ENCODE measurements around the gene MIA. TPM values are rescaled to one million over a fixed set of nuclear protein-coding genes. Genes with fewer than 3 reads are reported as not detected.

The MIA gene
- polyA plus RNA-seq, 1 donor from 2014 or later: not detected

DNA sequence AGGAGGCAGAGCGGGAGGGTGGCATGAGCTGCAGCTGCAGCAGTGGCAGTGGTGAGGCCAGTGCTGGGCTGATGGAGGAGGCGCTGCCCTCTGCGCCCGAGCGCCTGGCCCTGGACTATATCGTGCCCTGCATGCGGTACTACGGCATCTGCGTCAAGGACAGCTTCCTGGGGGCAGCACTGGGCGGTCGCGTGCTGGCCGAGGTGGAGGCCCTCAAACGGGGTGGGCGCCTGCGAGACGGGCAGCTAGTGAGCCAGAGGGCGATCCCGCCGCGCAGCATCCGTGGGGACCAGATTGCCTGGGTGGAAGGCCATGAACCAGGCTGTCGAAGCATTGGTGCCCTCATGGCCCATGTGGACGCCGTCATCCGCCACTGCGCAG, 25.7 kb downstream of the MIA start:
- no peaks in the 10 kb centered on the region for H3K27me3 Mint-ChIP-seq
- H3K9me3 Mint-ChIP-seq: no peaks in the 10 kb centered on the region
- peaks cover 28 to 64% (median 49%) of the 10 kb centered on the region in 3 donors for H3K4me1 Mint-ChIP-seq
- H3K36me3 Mint-ChIP-seq: peaks cover 11% of the 10 kb centered on the region
- peak overlapping the region; percentile 76 to 94 (median 83) for H3K4me3 Mint-ChIP-seq
- peak overlapping the region in 2 of 3 donors; percentile 90 to 95 for H3K27ac Mint-ChIP-seq

DNA sequence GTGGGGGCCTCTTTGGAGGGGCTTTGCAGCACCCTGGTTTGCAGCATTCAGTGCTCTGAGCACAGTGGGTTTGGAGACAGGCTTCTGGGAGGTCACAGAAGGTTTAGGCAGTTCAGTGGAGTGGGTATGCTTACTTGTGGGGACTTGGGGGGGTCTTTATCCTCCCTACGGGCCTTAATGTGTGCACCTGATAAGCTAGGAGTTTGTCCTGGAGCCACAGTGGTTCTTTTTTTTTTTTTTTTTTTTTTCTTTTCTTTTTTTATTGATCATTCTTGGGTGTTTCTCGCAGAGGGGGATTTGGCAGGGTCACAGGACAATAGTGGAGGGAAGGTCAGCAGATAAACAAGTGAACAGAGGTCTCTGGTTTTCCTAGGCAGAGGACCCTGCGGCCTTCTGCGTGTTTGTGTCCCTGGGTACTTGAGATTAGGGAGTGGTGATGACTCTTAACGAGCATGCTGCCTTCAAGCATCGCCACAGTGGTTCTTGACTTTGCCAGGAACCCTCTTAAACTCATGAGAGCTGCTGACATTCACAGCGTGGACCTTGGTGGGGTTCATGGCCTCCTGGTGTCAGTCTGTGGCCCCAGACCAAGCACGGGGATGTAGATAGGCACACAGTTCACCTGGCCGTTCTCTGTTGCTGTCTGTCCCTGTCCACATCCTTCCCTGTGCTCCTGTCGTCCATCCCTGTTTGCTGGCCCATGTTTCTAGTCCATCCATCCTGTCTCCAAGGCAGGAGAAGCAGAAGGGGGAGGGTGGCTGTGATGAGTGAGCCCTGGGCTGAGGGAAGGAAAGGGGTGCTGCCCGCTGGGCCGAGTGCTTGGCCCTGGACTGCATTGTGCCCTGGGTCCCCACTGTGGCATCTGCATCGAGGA, 26.3 kb downstream of the MIA start:
- peaks cover 29 to 66% (median 54%) of the 10 kb centered on the region in 3 donors for H3K4me1 Mint-ChIP-seq
- no peaks in the 10 kb centered on the region for H3K9me3 Mint-ChIP-seq
- H3K36me3 Mint-ChIP-seq: peaks cover 11% of the 10 kb centered on the region
- no peaks in the 10 kb centered on the region for H3K27me3 Mint-ChIP-seq
- H3K27ac Mint-ChIP-seq: peak overlapping the region; percentile 14 to 90 (median 63)
- peak overlapping the region; percentile 76 to 94 (median 88) for H3K4me3 Mint-ChIP-seq

DNA sequence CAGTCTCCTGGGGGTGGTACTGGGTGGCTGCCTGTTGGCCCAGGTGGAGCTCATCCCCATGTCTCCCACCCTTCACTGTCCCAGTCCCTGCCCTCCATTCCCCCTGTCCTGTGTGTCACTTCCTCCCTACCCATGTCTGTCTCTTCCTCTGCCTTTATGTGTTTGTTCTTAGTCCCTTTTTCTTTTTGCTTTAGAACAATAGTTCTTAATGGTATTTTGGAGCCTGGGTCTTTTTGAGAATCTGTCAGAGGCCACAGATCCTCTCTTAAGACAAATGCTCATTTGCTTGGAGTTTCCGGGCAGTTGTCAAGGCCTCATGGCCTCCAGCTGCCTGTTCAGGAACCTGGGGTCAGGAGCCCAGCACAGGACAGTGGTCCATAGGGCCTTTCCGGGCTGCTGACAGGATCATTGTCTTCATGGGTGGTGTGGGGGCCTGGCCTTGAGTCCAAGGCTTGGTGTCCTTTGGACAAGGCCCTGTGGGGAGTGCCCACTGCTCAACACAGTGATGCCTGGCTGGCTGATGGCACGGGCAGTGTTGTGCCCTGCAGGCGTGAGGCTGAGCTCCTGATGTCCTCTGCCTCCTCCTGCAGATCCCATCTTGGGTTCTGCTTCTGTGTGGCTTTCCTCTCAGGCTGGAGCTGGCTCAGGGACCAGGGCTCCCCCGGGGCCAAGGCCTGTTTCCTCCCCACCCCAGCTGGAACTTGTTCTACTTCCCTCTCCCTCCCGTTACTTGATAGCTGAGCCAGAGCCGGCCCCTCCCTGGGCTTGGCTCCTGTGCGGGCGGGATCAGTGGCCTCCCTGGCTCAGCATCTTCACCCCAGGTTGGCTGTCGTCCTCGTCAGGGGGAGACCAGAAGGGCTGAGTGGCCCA, 27.2 kb downstream of the MIA start:
- Mint-ChIP-seq H3K4me1 (peaks cover 35 to 67% (median 59%) of the 10 kb centered on the region in 3 donors), H3K36me3 (peaks cover 11% of the 10 kb centered on the region), H3K4me3 (peak overlapping the region; percentile 71 to 94 (median 82)), H3K27ac (peak overlapping the region; percentile 90 to 98 (median 95)), H3K27me3 (no peaks in the 10 kb centered on the region), H3K9me3 (no peaks in the 10 kb centered on the region)

DNA sequence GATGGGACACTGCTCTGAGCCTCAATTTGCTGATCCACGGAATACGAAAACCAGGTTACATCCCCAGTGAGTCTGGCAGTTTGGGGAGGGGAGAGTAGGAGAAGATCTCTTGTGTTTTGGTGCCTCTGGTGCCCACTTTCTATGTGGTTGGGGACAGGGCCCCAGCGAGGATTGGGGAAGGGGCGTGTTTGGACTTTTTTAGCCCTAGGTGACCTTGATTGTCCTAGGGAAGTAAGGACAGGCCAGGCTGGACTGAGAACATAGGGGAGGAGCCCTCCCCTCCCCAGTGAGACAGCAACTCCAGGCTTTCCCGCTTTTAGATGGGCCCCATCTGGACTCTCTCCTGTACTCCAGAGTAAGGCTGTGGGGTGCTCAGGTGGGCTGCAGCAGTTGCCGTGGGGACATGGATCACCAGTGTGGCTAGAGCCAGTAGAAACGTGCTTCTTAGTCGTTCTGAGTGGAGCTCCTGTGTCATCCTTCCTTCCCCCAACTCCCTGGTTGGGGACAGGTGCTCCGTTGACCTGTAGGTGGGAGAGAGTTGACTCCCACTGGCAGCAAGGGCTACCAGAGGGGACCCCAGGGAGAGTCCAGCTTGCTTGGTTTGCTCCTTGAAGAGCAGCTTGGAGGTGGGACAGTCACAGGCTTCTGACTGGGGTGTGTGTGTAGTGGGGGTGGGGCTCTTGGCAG, 28.0 kb downstream of the MIA start:
- Mint-ChIP-seq H3K27ac (peak overlapping the region; percentile 90 to 98 (median 95)), H3K9me3 (no peaks in the 10 kb centered on the region), H3K4me3 (peak overlapping the region; percentile 71 to 96 (median 82)), H3K36me3 (peaks cover 9% of the 10 kb centered on the region), H3K4me1 (peaks cover 36 to 66% (median 53%) of the 10 kb centered on the region in 3 donors), H3K27me3 (no peaks in the 10 kb centered on the region)

DNA sequence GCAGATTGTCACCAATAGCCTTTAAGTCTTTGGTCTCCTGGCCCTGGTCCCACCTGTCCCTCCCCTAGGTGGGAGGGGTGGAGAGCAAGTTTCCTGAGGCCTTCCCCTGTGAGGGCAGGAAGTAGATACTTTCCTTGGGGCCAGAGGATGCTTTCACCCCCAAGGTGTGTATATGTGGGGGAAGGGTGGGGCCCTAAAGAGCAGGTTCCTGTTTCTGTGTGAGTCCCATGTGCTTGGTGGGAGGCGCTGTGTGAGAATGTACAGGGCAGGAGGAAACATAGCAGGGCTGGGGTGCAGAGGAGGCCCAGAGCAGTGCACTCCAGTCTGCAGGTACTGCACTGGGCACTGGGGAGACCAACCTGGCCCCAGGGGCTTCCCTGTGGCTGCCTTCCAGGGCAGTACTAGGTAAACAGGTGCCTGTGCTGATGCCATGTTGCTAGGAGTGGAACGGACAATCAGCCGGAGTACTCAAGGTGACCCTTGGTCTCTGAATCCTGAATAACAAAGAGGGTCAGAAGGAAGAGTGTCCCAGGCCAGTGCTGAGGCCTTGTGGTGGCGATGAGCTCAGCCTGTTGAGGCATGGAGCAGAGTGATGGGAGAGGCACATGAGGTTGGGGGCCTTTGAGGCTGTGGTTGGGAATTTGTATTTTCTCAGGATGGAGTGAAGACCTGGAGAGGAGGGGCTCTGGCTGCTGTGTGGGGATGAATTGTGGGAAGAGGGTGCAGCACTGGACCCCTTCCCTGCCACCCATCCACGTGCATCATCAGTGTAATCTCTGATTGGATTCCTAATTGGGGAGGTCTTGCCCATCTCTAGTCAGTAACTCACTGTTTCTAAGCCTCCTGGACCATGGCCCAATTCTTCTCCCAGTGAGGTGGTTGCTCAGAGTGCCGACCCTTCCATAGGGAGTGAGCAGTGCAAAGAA, 28.8 kb downstream of the MIA start:
- H3K27me3 Mint-ChIP-seq: no peaks in the 10 kb centered on the region
- H3K4me1 Mint-ChIP-seq: peaks cover 31 to 62% (median 49%) of the 10 kb centered on the region in 3 donors
- peaks cover 8% of the 10 kb centered on the region for H3K36me3 Mint-ChIP-seq
- peak overlapping the region; percentile 90 to 98 (median 95) for H3K27ac Mint-ChIP-seq
- no peaks in the 10 kb centered on the region for H3K9me3 Mint-ChIP-seq
- H3K4me3 Mint-ChIP-seq: peak overlapping the region; percentile 71 to 96 (median 82)

DNA sequence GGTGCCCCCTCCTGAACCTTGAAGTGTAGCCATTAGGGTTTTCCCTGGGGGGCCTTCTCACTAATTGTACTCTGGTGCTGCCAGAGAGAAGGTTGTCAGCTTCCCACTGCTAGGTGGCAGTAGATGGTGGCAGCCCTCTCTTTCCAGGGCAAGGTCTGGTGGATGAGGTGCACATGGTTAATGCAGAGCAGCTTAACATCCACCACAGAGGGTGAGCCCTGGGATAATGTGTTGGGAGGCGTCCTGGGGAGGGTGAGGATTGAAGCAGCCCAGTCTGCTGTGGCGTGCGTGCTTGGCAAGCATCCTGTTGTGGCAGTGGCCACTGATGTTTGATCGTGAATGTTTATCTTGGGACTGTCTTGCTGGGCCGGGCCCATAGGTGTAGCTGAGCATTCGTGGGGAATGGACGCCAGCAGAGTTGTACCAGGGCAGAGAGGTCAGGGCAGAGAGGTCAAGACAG, 29.5 kb downstream of the MIA start:
- Mint-ChIP-seq H3K27ac (peak overlapping the region in 2 of 3 donors; percentile 90 to 96), H3K9me3 (no peaks in the 10 kb centered on the region), H3K4me1 (peaks cover 31 to 62% (median 49%) of the 10 kb centered on the region in 3 donors), H3K4me3 (peak overlapping the region; percentile 33 to 96 (median 74)), H3K36me3 (peaks cover 7% of the 10 kb centered on the region), H3K27me3 (no peaks in the 10 kb centered on the region)

DNA sequence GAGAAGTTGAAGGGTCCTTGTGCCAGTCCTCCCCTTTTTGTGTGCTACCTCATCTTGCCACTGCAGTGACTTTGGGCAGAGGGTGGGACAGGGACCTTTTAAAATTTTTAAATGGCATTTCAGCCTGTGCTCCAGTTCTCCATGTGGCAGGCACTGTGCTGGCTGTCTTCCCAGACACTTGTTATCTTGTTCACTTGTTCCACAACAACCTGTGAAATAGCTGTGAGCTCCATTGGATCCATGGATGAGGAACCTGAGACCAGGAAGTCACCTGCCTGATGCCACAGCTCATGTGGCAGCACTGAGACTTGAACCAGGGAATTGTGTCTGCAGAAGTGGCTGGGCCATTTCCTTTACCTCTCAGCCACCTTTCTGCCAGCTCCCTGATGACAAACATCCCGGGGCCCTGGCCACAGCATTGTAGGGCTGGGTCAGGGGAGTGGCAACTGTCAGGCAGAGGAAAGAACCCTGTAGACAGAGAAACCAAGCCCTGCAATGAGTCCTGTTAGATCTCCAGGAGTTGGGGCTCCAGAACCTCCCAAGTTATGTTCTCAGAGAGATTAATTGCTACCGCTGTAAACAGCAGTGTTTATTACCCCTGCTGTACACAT, 30.0 kb downstream of the MIA start:
- Mint-ChIP-seq H3K36me3 (peaks cover 3% of the 10 kb centered on the region), H3K27me3 (no peaks in the 10 kb centered on the region), H3K9me3 (no peaks in the 10 kb centered on the region), H3K27ac (peak overlapping the region in 2 of 3 donors; percentile 90 to 96), H3K4me1 (peaks cover 31 to 60% (median 49%) of the 10 kb centered on the region in 3 donors), H3K4me3 (peak overlapping the region; percentile 4 to 96 (median 54))

DNA sequence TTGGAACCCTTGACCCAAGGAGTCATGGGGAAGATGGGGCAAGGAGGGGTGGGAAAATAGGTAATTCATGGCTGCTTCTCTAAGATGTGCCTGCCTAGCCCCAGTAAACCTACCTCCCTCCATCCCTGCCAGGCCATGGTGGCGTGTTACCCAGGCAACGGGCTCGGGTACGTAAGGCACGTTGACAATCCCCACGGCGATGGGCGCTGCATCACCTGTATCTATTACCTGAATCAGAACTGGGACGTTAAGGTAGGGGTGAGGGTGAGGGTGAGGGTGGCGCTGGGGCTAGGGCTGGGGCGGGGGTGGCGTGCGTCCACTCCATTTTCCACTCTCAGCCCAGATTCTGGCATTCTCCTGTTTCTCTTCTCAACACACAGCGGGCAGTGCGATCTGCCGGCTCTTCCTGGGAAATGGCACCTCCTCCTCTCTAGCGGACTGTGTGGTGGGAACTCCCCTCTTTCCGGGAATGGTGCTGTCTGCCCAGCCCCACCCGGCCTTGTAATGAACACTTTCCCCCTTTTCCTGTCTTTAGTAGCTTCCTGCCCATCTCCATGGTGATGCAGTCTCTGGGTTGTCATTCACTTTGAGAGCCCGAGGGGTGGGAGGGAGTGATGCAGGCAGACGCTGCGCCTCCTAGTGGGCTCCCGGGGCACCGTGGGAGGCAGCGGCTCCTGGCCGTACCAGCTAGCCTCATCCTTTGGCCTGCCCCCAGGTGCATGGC, 31.3 kb downstream of the MIA start:
- peaks cover 38 to 65% (median 58%) of the 10 kb centered on the region in 3 donors for H3K4me1 Mint-ChIP-seq
- H3K27ac Mint-ChIP-seq: peak overlapping the region; percentile 92 to 99 (median 93)
- peak overlapping the region; percentile 62 to 89 (median 78) for H3K4me3 Mint-ChIP-seq
- peaks cover 5% of the 10 kb centered on the region for H3K36me3 Mint-ChIP-seq
- H3K27me3 Mint-ChIP-seq: no peaks in the 10 kb centered on the region
- H3K9me3 Mint-ChIP-seq: no peaks in the 10 kb centered on the region

DNA sequence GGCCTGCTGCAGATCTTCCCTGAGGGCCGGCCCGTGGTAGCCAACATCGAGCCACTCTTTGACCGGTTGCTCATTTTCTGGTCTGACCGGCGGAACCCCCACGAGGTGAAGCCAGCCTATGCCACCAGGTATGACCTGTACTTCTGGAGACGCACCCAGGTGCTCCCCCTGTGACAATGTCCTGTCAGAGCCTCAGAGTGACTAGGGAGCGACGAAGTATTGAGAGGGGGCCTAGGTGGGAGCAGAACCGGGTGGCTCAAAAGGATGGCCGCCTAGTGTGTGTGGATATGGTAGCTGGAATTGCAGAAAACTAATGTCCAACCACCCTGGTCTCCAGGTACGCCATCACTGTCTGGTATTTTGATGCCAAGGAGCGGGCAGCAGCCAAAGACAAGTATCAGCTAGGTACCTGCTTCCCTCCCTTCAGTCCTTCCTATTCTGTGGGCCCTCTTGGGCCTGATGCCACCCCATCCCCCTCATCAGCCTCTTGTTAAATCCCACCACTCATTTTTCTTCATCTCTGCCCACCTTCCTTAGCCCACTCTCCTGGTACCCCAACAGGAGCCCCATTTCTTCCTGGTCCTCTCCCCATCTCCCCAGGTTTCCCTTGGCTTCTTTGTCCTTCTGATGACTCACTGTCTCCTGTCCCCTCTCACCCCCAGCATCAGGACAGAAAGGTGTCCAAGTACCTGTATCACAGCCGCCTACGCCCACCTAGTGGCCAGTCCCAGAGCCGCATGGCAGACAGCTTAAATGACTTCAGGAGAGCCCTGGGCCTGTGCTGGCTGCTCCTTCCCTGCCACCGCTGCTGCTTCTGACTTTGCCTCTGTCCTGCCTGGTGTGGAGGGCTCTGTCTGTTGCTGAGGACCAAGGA, 32.1 kb downstream of the MIA start:
- H3K36me3 Mint-ChIP-seq: peaks cover 5% of the 10 kb centered on the region
- H3K4me3 Mint-ChIP-seq: peak overlapping the region; percentile 58 to 89 (median 65)
- peak overlapping the region; percentile 28 to 99 (median 93) for H3K27ac Mint-ChIP-seq
- H3K4me1 Mint-ChIP-seq: peaks cover 39 to 61% (median 58%) of the 10 kb centered on the region in 3 donors
- H3K27me3 Mint-ChIP-seq: no peaks in the 10 kb centered on the region
- no peaks in the 10 kb centered on the region for H3K9me3 Mint-ChIP-seq

DNA sequence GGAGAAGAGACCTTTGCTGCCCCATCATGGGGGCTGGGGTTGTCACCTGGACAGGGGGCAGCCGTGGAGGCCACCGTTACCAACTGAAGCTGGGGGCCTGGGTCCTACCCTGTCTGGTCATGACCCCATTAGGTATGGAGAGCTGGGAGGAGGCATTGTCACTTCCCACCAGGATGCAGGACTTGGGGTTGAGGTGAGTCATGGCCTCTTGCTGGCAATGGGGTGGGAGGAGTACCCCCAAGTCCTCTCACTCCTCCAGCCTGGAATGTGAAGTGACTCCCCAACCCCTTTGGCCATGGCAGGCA, 32.7 kb downstream of the MIA start:
- Mint-ChIP-seq H3K9me3 (no peaks in the 10 kb centered on the region), H3K27ac (peak overlapping the region in 1 of 3 donors; percentile 47), H3K36me3 (peaks cover 5% of the 10 kb centered on the region), H3K27me3 (no peaks in the 10 kb centered on the region), H3K4me1 (peaks cover 40 to 57% (median 57%) of the 10 kb centered on the region in 3 donors), H3K4me3 (peak overlapping the region in 3 of 4 donors; percentile 34 to 58 (median 52))

DNA sequence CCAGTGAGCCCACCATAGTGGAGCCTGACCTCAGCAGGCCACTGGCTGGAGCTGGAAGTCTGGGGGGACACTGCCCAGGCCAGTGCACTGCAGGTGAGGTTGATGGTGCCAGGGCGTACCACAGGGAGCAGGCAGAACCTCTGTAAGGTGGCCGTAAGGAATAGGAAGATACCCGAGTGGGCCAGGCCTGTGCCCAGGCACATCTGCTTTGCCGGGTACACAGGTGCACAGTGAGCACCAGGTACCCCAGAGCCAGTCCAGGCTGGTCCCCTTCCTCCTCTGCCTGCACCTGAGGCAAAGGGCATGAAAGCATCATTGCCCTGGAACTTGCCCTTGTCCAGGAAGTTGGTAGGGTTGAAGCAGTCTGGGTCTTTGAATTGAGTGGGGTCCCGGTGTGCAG, 33.2 kb downstream of the MIA start:
- no peaks in the 10 kb centered on the region for H3K27me3 Mint-ChIP-seq
- H3K4me1 Mint-ChIP-seq: peaks cover 38 to 54% (median 52%) of the 10 kb centered on the region in 3 donors
- no peaks in the 10 kb centered on the region for H3K9me3 Mint-ChIP-seq
- peak overlapping the region in 2 of 3 donors; percentile 31 to 49 for H3K27ac Mint-ChIP-seq
- no peak overlapping the region for H3K4me3 Mint-ChIP-seq
- H3K36me3 Mint-ChIP-seq: peaks cover 5% of the 10 kb centered on the region
